T-helper 22 cell (primary cell): ENCODE measurements around the gene CIC.

Experiments used
- DNase-seq: peaks from one replicate; pipeline ENCODE4 v3.0.0-alpha.2; 2020; ENCODE audit warnings: low read depth

The CIC gene

GRCh38 chr19:42277821-42278451 is 8.9 kb downstream of the CIC start:
- DNase-seq = no peak

GRCh38 chr19:42278452-42279154 is 9.6 kb downstream of the CIC start:
- DNase-seq = no peak

- no peak for DNase-seq
These were observed 10.3 kb downstream of the CIC start for GRCh38 chr19:42279155-42279901.

GRCh38 chr19:42279902-42280814 is 11.1 kb downstream of the CIC start:
- DNase-seq = peak; percentile 84

GRCh38 chr19:42280815-42281145 is 11.7 kb downstream of the CIC start:
- DNase-seq = no peak

- DNase-seq = no peak
These were observed 12.2 kb downstream of the CIC start for GRCh38 chr19:42281146-42281826.

GRCh38 chr19:42281827-42282762 is 13.0 kb downstream of the CIC start:
- no peak for DNase-seq

GRCh38 chr19:42282819-42283187 is 13.8 kb downstream of the CIC start:
- no peak for DNase-seq

GRCh38 chr19:42283188-42284065 is 14.4 kb downstream of the CIC start:
- DNase-seq = peak; percentile 94

GRCh38 chr19:42284066-42284501 is 15.0 kb downstream of the CIC start:
- DNase-seq = peak; percentile 82

- DNase-seq = no peak
These were observed 15.7 kb downstream of the CIC start for GRCh38 chr19:42284591-42285341.

GRCh38 chr19:42285541-42285941 is 16.5 kb downstream of the CIC start:
- DNase-seq = no peak

GRCh38 chr19:42285988-42286348 is 16.9 kb downstream of the CIC start:
- no peak for DNase-seq

GRCh38 chr19:42286349-42287016 is 17.4 kb downstream of the CIC start:
- DNase-seq = no peak

- DNase-seq = no peak
These were observed 18.2 kb downstream of the CIC start for GRCh38 chr19:42287017-42287826.

- DNase-seq = no peak
These were observed 18.7 kb downstream of the CIC start for GRCh38 chr19:42287827-42288107.

GRCh38 chr19:42288387-42288786 is 19.3 kb downstream of the CIC start:
- no peak for DNase-seq
